MCF 10A (cell line): Measurements from ENCODE around the gene ECPAS. TPM values are rescaled to one million over a fixed set of nuclear protein-coding genes. Genes with fewer than 3 reads are reported as not detected.
"Not testable (repeated sequence)": the region's sequence is repeated elsewhere in the genome, so short reads cannot be mapped to it uniquely, and the experiment has no call there.

Experiments
- BruUV-seq: library from RNA; stranded (reverse); fragments of 400-500 nt; replicated peaks from 2 replicates; lab custom pipeline; 2021; lab: Mats Ljungman, UMichigan
- CTCF ChIA-PET: fragments of 300-600 bp; sonication (Branson Sonifier 250); formaldehyde crosslinking; extraction: SDS; loops from one replicate; lab custom pipeline; 2021; ENCODE audit warnings: antibody characterized with exemption, inconsistent platforms; lab: Yijun Ruan, JAX
- POLR2A ChIA-PET: fragments of 300-600, 350-650 bp; sonication (Branson Sonifier 250); formaldehyde crosslinking; extraction: SDS; loops from one replicate; lab custom pipeline; 2020; ENCODE audit warnings: antibody characterized with exemption, inconsistent platforms; lab: Yijun Ruan, JAX
- DNase-seq: peaks from one replicate; pipeline ENCODE4 v3.0.0-alpha.2; 2018; ENCODE audit not compliant: unreplicated experiment
- H3K27ac Mint-ChIP-seq: one replicate; pipeline ENCODE4 v1.8.0; 2022; ENCODE audit warnings: mild to moderate bottlenecking, low read depth, mixed read lengths; ENCODE audit not compliant: unreplicated experiment
- H3K27me3 Mint-ChIP-seq: one replicate; pipeline ENCODE4 v1.8.0; 2022; ENCODE audit warnings: mixed read lengths; ENCODE audit not compliant: insufficient read depth, unreplicated experiment
- H3K36me3 Mint-ChIP-seq: one replicate; pipeline ENCODE4 v1.8.0; 2022; ENCODE audit warnings: mild to moderate bottlenecking, moderate library complexity, mixed read lengths; ENCODE audit not compliant: insufficient read depth, unreplicated experiment
- H3K4me1 Mint-ChIP-seq: one replicate; pipeline ENCODE4 v1.8.0; 2022; ENCODE audit warnings: mixed read lengths; ENCODE audit not compliant: insufficient read depth, unreplicated experiment
- H3K4me3 Mint-ChIP-seq: one replicate; pipeline ENCODE4 v1.8.0; 2022; ENCODE audit warnings: mild to moderate bottlenecking, moderate library complexity, mixed read lengths; ENCODE audit not compliant: unreplicated experiment
- H3K9me3 Mint-ChIP-seq: one replicate; pipeline ENCODE4 v1.8.0; 2022; ENCODE audit warnings: mixed read lengths; ENCODE audit not compliant: unreplicated experiment
- CTCF ChIP-seq: fragments of 200-600 bp; IDR thresholded peaks from one replicate; pipeline ENCODE4 v1.8.0; 2022; ENCODE audit warnings: antibody characterized with exemption, mild to moderate bottlenecking; ENCODE audit not compliant: unreplicated experiment
- intact Hi-C: fragments of 100-400 bp; cut with micrococcal nuclease; formaldehyde crosslinking; loops from 2 replicates; pipeline ENCODE4 v1.14.1; 2022
- total RNA-seq: library from RNA; stranded (reverse); gene quantifications from 2 replicates; pipeline ENCODE4 v1.2.3, GENCODE V29; 2022

ECPAS gene
- total RNA-seq, 1 experiment from 2014 or later: 152 TPM

DNA sequence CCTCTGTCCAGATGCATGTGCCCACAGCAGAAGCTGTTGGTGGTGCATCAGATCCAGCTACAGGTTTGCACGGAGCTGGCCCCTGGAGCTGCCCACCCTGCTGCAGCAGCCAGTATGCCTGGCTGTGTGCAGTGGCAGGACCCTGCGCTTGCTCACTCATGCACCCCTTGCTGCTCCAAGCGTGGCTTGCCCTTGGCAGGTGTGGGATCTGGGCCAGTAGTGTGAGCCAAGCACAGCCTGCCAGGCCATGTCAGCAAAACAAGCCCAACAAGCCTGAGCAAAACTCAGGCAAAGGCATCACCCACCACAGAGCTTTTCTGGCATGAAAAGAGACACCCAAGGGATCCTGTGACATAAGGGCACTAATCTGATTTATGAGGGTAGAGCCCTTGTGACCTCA lies 18.3 kb upstream of the ECPAS start:
- BruUV-seq: no TSS peak
- Mint-ChIP-seq H3K4me3 (no peak overlapping the region), H3K27ac (no peak overlapping the region), H3K36me3 (no peaks in the 10 kb centered on the region), H3K4me1 (no peaks in the 10 kb centered on the region), H3K27me3 (no peaks in the 10 kb centered on the region), H3K9me3 (no peaks in the 10 kb centered on the region)
- TF ChIP-seq CTCF: no peak
- POLR2A ChIA-PET: interaction anchor here (1.4 kb wide), 1 partner anchor 20 kb away, joined by 4 read pairs; no protein-coding TSS in a partner anchor
- intact Hi-C loops: no loop called here
- no peak for DNase-seq
- CTCF ChIA-PET: interaction anchor here (0.7 kb wide), 1 partner anchor 27 kb away, joined by 5 read pairs; no protein-coding TSS in a partner anchor

DNA sequence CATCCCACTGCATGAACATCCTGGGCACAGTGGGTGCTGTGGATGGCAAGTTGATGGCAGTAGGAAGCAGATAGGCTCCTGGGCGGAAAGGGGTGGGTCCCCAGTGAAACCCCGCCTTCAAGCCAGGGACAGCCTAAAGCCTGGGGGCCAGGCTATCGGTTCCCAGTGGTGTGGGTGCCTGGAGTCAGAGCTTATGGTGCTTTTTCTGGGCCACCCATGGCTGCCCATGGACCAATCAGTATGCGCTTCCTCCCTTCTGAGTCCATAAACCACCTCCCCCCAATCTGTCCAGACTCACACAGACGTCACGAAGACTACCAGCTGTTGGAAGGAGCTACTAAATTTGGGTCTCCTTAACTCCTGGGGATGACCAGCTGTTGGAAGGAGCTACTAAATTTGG lies 17.5 kb upstream of the ECPAS start:
- no peak for DNase-seq
- POLR2A ChIA-PET: interaction anchor here (0.7 to 1.4 kb wide), 2 partner anchors 17 to 19 kb away, joined by 4 read pairs; no protein-coding TSS in a partner anchor
- intact Hi-C loops: no loop called here
- no peak for TF ChIP-seq CTCF
- Mint-ChIP-seq H3K4me3 (no peak overlapping the region), H3K9me3 (no peaks in the 10 kb centered on the region), H3K27me3 (no peaks in the 10 kb centered on the region), H3K4me1 (no peaks in the 10 kb centered on the region), H3K27ac (no peak overlapping the region), H3K36me3 (no peaks in the 10 kb centered on the region)
- BruUV-seq: no TSS peak
- CTCF ChIA-PET: no interaction called here

DNA sequence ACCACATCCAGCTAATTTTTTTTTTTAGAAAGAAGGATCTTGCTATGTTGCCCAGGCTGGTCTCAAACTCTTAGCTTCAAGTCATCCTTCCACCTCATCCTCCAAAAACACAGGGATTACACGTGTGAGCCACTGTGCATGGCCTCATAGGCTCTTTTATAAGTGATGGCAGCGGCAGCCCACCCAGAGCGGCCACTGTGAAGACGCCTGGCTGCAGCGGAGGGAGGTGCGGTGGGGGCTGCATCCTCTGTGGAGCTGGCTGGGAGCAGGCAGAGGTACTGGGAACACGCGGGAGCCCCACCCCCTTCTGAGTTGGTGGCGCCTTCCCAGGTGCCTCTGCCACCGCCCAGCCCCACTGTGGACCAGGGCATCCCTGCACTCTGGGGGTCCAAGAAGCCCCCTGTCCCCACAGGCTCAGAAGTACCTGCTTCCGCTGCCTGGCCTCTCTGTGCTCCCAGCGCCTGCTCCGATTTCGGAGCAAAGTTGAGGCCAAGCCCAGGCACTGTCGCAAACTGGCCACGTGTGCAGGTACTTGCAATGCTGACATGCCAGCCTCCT lies 16.9 kb upstream of the ECPAS start:
- Mint-ChIP-seq H3K9me3 (peaks cover 4% of the 10 kb centered on the region), H3K27ac (no peak overlapping the region), H3K27me3 (no peaks in the 10 kb centered on the region), H3K4me1 (no peaks in the 10 kb centered on the region), H3K36me3 (no peaks in the 10 kb centered on the region), H3K4me3 (no peak overlapping the region)
- TF ChIP-seq CTCF: no peak
- no TSS peak for BruUV-seq
- DNase-seq: no peak
- CTCF ChIA-PET: no interaction called here
- POLR2A ChIA-PET: no interaction called here
- intact Hi-C loops: no loop called here

- H3K27ac Mint-ChIP-seq, H3K9me3 Mint-ChIP-seq, H3K27me3 Mint-ChIP-seq, H3K4me3 Mint-ChIP-seq, DNase-seq, H3K36me3 Mint-ChIP-seq, intact Hi-C loops, CTCF ChIA-PET, H3K4me1 Mint-ChIP-seq, BruUV-seq: not testable (repeated sequence)
- POLR2A ChIA-PET: interaction anchor here (0.6 kb wide), 2 partner anchors 65 to 134 kb away, joined by 3 to 4 read pairs; partner anchors contain the start of gene DNAJC25
Measured at GRCh38 chr9:111497196-111497595, 13.0 kb upstream of the ECPAS start.
